ENCODE results near the gene ATOH1.

Gene ATOH1

GRCh38 chr4:93870876-93871458 is 42.4 kb downstream of the ATOH1 start:
- H4K20me1 ChIP-seq (ENCODE audit: insufficient read depth), result no peaks in the 10 kb centered on the region
- H3K4me1 ChIP-seq (ENCODE audit: low read depth, poor library complexity, severe bottlenecking), result no peaks in the 10 kb centered on the region
- no peaks in the 10 kb centered on the region for H3K79me2 ChIP-seq (ENCODE audit: insufficient read depth, low read depth)
- H3K27me3 ChIP-seq (ENCODE audit: insufficient read depth, low read depth), result no peaks in the 10 kb centered on the region
- H3K9ac ChIP-seq, result no peak overlapping the region
- H3K27ac ChIP-seq, result no peak overlapping the region
- no peak overlapping the region for H2AFZ ChIP-seq (ENCODE audit: low read depth)
- H3K4me3 ChIP-seq (IDR thresholded peaks at IDR 0.05; ENCODE audit: insufficient read depth, low read depth, low read length), result no peak overlapping the region
- H3K36me3 ChIP-seq (ENCODE audit: insufficient read depth), result no peaks in the 10 kb centered on the region
- no peak for TF ChIP-seq CTCF (conservative IDR thresholded peaks at IDR 0.05; ENCODE audit: low read depth, low read length)
- no peak overlapping the region for H3K4me2 ChIP-seq

GRCh38 chr4:93876754-93877153 is 48.2 kb downstream of the ATOH1 start:
- Histone ChIP-seq H3K4me1 (ENCODE audit: low read depth, poor library complexity, severe bottlenecking) (no peaks in the 10 kb centered on the region), H2AFZ (ENCODE audit: low read depth) (no peak overlapping the region), H3K9ac (no peak overlapping the region), H3K36me3 (ENCODE audit: insufficient read depth) (no peaks in the 10 kb centered on the region), H3K4me3 (IDR thresholded peaks at IDR 0.05; ENCODE audit: insufficient read depth, low read depth, low read length) (no peak overlapping the region), H3K27me3 (ENCODE audit: insufficient read depth, low read depth) (no peaks in the 10 kb centered on the region), H3K4me2 (no peak overlapping the region), H3K79me2 (ENCODE audit: insufficient read depth, low read depth) (no peaks in the 10 kb centered on the region), H4K20me1 (ENCODE audit: insufficient read depth) (no peaks in the 10 kb centered on the region), H3K27ac (no peak overlapping the region)
- no peak for TF ChIP-seq CTCF (conservative IDR thresholded peaks at IDR 0.05; ENCODE audit: low read depth, low read length)

- no peak for TF ChIP-seq CTCF (conservative IDR thresholded peaks at IDR 0.05; ENCODE audit: low read depth, low read length)
- Histone ChIP-seq H3K4me1 (ENCODE audit: low read depth, poor library complexity, severe bottlenecking) (no peaks in the 10 kb centered on the region), H3K79me2 (ENCODE audit: insufficient read depth, low read depth) (no peaks in the 10 kb centered on the region), H3K27ac (no peak overlapping the region), H3K36me3 (ENCODE audit: insufficient read depth) (no peaks in the 10 kb centered on the region), H3K9ac (no peak overlapping the region), H3K4me3 (IDR thresholded peaks at IDR 0.05; ENCODE audit: insufficient read depth, low read depth, low read length) (no peak overlapping the region), H4K20me1 (ENCODE audit: insufficient read depth) (no peaks in the 10 kb centered on the region), H3K27me3 (ENCODE audit: insufficient read depth, low read depth) (no peaks in the 10 kb centered on the region), H3K4me2 (no peak overlapping the region), H2AFZ (ENCODE audit: low read depth) (no peak overlapping the region)
Observed at GRCh38 chr4:93878566-93878965, 50.0 kb downstream of the ATOH1 start.

GRCh38 chr4:93879919-93880318 is 51.4 kb downstream of the ATOH1 start:
- Histone ChIP-seq H4K20me1 (ENCODE audit: insufficient read depth) (no peaks in the 10 kb centered on the region), H3K4me2 (no peak overlapping the region), H3K4me1 (ENCODE audit: low read depth, poor library complexity, severe bottlenecking) (no peaks in the 10 kb centered on the region), H3K79me2 (ENCODE audit: insufficient read depth, low read depth) (no peaks in the 10 kb centered on the region), H3K27ac (no peak overlapping the region), H3K36me3 (ENCODE audit: insufficient read depth) (no peaks in the 10 kb centered on the region), H3K4me3 (IDR thresholded peaks at IDR 0.05; ENCODE audit: insufficient read depth, low read depth, low read length) (no peak overlapping the region), H3K9ac (no peak overlapping the region), H3K27me3 (ENCODE audit: insufficient read depth, low read depth) (no peaks in the 10 kb centered on the region), H2AFZ (ENCODE audit: low read depth) (no peak overlapping the region)
- TF ChIP-seq CTCF (conservative IDR thresholded peaks at IDR 0.05; ENCODE audit: low read depth, low read length), result no peak

Measured in KMS-11 (cell line).